ENCODE measurements around the gene CRYGN. TPM values are rescaled to one million over a fixed set of nuclear protein-coding genes. Genes with fewer than 3 reads are reported as not detected.

CRYGN gene
- polyA plus RNA-seq, 3 donors: not detected

DNA sequence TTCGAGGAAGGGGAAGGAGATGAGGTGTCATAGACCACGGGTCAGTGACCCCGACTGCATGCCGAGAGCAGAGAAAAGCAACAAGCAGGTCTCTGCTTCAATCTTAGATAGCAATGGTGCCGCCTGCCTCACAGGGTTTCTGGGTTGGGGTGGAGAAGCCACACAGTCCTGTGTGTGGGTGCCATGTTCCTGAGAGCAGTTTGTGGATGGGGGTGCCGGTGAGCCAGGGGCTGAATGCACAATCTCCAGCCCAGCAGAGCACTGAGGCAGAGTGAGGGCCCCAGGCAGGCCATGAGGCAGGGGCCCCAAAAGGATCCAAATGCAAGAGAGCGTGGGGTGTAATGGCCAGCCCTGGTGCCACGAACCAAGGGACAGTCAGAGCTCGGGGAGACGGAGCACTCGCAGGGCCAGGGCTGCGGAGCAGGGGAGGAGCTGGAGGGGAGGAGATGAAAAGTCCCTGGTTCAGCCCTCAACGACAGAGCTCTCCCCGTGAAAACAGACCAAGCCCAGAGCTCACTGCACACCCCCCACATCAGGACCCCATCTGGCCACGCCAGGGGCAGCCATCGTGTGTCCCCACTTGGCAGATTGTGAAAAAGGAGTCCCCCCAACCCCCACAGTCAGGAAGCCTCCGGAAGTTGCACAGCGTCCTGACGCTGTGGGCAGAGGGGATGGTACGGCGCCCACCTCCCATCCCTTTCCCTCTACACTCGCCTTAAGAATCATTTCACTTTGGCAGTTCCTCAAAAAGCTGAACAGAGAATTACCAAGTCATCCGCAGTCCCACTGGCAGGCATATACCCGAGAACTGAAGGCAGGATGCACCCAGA, 50.0 kb downstream of the CRYGN start:
- no peaks in the 10 kb centered on the region for H3K79me2 ChIP-seq (ENCODE audit: insufficient read depth, low read length)
- Mint-ChIP-seq H3K27ac (peak overlapping the region in 3 of 7 donors; percentile 13 to 81 (median 22)), H3K36me3 (no peaks in the 10 kb centered on the region), H3K9me3 (peaks cover 0 to 4% (median 0%) of the 10 kb centered on the region in 7 donors), H3K4me3 (peak overlapping the region; percentile 47 to 64), H3K27me3 (ENCODE audit: low read depth in 3 of 3) (peaks cover 23 to 33% (median 29%) of the 10 kb centered on the region in 3 donors), H3K4me1 (peaks cover 21% of the 10 kb centered on the region)
- H3K36me3 ChIP-seq (replicated peaks in 1 of 2; ENCODE audit: control insufficient read depth in 1 of 2, insufficient read depth in 2 of 2, low read length in 2 of 2): no peaks in the 10 kb centered on the region
- H3K9ac ChIP-seq (ENCODE audit: insufficient read depth, low read length, poor library complexity, severe bottlenecking): no peak overlapping the region
- no peaks in the 10 kb centered on the region for H3K27me3 ChIP-seq (ENCODE audit: control insufficient read depth in 2 of 2, insufficient read depth in 2 of 2, low read length in 2 of 2)
- intact Hi-C loops (cut with micrococcal nuclease): no loop called here
- no peak overlapping the region for H3K4me3 ChIP-seq (replicated peaks in 1 of 3; ENCODE audit: low read depth in 2 of 3, low read length in 3 of 3)
- WGBS (ENCODE audit: insufficient coverage): 37% methylated on average over 18 of the region's 24 CpGs
- H4K20me1 ChIP-seq (ENCODE audit: insufficient read depth, low read length): no peaks in the 10 kb centered on the region
- DNase-seq: peak in 2 of 3 donors; percentile 19 to 24
- H3K4me2 ChIP-seq (replicated peaks; ENCODE audit: extremely low read depth, low read length, poor library complexity, severe bottlenecking): peak overlapping the region; percentile 2
- no peak overlapping the region for H3K27ac ChIP-seq (ENCODE audit: low read depth in 1 of 2, low read length in 2 of 2)
- H2AFZ ChIP-seq (ENCODE audit: insufficient read depth, low read depth, low read length, poor library complexity, severe bottlenecking): no peak overlapping the region
- TF ChIP-seq, protein P1, sequence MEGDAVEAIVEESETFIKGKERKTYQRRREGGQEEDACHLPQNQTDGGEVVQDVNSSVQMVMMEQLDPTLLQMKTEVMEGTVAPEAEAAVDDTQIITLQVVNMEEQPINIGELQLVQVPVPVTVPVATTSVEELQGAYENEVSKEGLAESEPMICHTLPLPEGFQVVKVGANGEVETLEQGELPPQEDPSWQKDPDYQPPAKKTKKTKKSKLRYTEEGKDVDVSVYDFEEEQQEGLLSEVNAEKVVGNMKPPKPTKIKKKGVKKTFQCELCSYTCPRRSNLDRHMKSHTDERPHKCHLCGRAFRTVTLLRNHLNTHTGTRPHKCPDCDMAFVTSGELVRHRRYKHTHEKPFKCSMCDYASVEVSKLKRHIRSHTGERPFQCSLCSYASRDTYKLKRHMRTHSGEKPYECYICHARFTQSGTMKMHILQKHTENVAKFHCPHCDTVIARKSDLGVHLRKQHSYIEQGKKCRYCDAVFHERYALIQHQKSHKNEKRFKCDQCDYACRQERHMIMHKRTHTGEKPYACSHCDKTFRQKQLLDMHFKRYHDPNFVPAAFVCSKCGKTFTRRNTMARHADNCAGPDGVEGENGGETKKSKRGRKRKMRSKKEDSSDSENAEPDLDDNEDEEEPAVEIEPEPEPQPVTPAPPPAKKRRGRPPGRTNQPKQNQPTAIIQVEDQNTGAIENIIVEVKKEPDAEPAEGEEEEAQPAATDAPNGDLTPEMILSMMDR (IDR thresholded peaks at IDR 0.05): no peak
- H3K4me1 ChIP-seq (ENCODE audit: control insufficient read depth in 1 of 2, insufficient read depth in 2 of 2, low read length in 2 of 2): peaks cover 12 to 13% of the 10 kb centered on the region in 2 donors
- H3K9me3 ChIP-seq (replicated peaks in 1 of 2; ENCODE audit: control insufficient read depth in 1 of 2, insufficient read depth in 1 of 2, low read length in 2 of 2): no peaks in the 10 kb centered on the region

DNA sequence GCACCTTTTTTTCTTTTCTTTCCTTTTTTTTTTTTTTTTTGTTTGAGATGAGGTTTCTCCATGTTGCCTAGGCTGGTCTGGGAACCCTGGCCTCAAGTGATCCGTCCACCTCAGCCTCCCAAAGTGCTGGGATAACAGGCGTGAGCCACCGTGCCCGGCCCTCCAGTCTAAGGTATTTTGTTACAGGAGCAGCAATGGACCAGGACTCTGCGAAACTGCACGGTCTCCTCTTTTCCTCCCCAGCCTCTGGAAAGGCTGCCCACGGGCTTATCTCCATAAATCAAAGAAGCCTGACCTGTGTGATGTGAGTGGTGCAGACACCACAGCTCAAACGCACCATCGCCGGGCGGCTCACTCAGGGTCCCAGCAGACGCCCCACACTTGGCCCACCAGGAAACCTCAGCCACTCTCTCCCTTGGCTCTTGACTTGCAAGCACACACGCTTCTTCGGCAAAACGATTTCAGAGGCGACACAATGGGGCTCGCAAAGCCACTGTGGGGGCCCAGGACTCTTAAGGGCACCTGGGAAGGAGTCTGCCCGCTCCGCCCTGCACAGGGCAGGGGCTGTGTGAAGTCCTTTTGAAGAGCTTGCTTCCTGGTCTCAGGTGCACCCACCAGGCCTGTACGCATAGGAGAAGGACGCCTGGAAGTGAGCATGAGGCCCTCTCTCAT, 50.7 kb downstream of the CRYGN start:
- TF ChIP-seq, protein P1 (IDR thresholded peaks at IDR 0.05): no peak
- Mint-ChIP-seq H3K27me3 (ENCODE audit: low read depth in 3 of 3) (peaks cover 28 to 40% (median 35%) of the 10 kb centered on the region in 3 donors), H3K4me1 (peaks cover 21% of the 10 kb centered on the region), H3K36me3 (no peaks in the 10 kb centered on the region), H3K27ac (peak overlapping the region in 4 of 7 donors; percentile 13 to 81 (median 60)), H3K4me3 (peak overlapping the region in 1 of 2 donors; percentile 64), H3K9me3 (peaks cover 0 to 4% (median 0%) of the 10 kb centered on the region in 7 donors)
- intact Hi-C loops (cut with micrococcal nuclease): no loop called here
- Histone ChIP-seq H3K4me2 (replicated peaks; ENCODE audit: extremely low read depth, low read length, poor library complexity, severe bottlenecking) (no peak overlapping the region), H2AFZ (ENCODE audit: insufficient read depth, low read depth, low read length, poor library complexity, severe bottlenecking) (no peak overlapping the region), H3K79me2 (ENCODE audit: insufficient read depth, low read length) (no peaks in the 10 kb centered on the region), H3K4me3 (replicated peaks in 1 of 3; ENCODE audit: low read depth in 2 of 3, low read length in 3 of 3) (no peak overlapping the region), H3K9me3 (replicated peaks in 1 of 2; ENCODE audit: control insufficient read depth in 1 of 2, insufficient read depth in 1 of 2, low read length in 2 of 2) (no peaks in the 10 kb centered on the region), H3K27ac (ENCODE audit: low read depth in 1 of 2, low read length in 2 of 2) (no peak overlapping the region), H3K27me3 (ENCODE audit: control insufficient read depth in 2 of 2, insufficient read depth in 2 of 2, low read length in 2 of 2) (peaks cover 0 to 4% of the 10 kb centered on the region in 2 donors), H4K20me1 (ENCODE audit: insufficient read depth, low read length) (no peaks in the 10 kb centered on the region), H3K9ac (ENCODE audit: insufficient read depth, low read length, poor library complexity, severe bottlenecking) (no peak overlapping the region), H3K36me3 (replicated peaks in 1 of 2; ENCODE audit: control insufficient read depth in 1 of 2, insufficient read depth in 2 of 2, low read length in 2 of 2) (no peaks in the 10 kb centered on the region), H3K4me1 (ENCODE audit: control insufficient read depth in 1 of 2, insufficient read depth in 2 of 2, low read length in 2 of 2) (peaks cover 12 to 13% of the 10 kb centered on the region in 2 donors)
- no peak for DNase-seq
- 94% methylated on average over 10 of the region's 21 CpGs for WGBS (ENCODE audit: insufficient coverage)
